Neural progenitor cell (in vitro differentiated cells): ENCODE measurements around the gene CREB3L2.

Experiments
- EZH2 ChIP-seq: fragments of 200-600 bp; sonication (generic); IDR thresholded peaks from 2 replicates; pipeline ENCODE4 v1.6.1; 2017; ENCODE audit warnings: antibody characterized with exemption, mild to moderate bottlenecking, moderate library complexity
- EZH2phosphoT487 ChIP-seq: fragments of 200-600 bp; sonication (generic); IDR thresholded peaks from 2 replicates; pipeline ENCODE4 v1.6.1; 2017; ENCODE audit warnings: antibody characterized with exemption
- TF ChIP-seq, protein P1 (sequence below): fragments of 200-600 bp; sonication (generic); IDR thresholded peaks from 2 replicates; pipeline ENCODE4 v1.5.1; 2017; ENCODE audit warnings: antibody characterized with exemption, mild to moderate bottlenecking

DNA sequence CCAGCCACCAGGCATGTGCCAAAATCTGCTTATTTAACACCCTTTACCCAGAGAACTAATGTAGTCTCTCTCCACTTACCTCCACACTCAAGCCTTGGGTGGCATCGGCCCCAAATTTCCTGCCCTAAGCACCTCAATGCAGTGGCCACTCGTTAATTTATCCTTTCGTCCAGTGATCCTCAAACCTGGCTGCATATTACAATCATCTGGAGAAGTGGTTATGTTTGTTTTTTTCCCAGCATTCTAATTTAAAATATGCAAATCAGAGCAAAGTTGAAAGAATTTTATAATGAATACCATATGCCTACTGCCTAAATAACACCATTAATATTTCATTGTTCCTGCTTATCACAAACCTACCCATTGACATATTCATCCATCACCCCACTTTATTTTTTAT lies 25.7 kb downstream of the CREB3L2 start:
- TF ChIP-seq, protein P1, sequence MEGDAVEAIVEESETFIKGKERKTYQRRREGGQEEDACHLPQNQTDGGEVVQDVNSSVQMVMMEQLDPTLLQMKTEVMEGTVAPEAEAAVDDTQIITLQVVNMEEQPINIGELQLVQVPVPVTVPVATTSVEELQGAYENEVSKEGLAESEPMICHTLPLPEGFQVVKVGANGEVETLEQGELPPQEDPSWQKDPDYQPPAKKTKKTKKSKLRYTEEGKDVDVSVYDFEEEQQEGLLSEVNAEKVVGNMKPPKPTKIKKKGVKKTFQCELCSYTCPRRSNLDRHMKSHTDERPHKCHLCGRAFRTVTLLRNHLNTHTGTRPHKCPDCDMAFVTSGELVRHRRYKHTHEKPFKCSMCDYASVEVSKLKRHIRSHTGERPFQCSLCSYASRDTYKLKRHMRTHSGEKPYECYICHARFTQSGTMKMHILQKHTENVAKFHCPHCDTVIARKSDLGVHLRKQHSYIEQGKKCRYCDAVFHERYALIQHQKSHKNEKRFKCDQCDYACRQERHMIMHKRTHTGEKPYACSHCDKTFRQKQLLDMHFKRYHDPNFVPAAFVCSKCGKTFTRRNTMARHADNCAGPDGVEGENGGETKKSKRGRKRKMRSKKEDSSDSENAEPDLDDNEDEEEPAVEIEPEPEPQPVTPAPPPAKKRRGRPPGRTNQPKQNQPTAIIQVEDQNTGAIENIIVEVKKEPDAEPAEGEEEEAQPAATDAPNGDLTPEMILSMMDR, result no peak
- no peak for TF ChIP-seq EZH2
- no peak for TF ChIP-seq EZH2phosphoT487
